HEK293 (cell line): Measurements from ENCODE around the gene BMAL2.

Experiments
- CTCF ChIA-PET: fragments of 350-600 bp; formaldehyde crosslinking; extraction: SDS; loops from one replicate; lab custom pipeline; 2021; ENCODE audit warnings: antibody characterized with exemption; lab: Yijun Ruan, JAX
- POLR2A ChIA-PET: fragments of 300-600 bp; formaldehyde crosslinking; extraction: SDS; loops from one replicate; lab custom pipeline; 2020; ENCODE audit warnings: antibody characterized with exemption, inconsistent platforms; lab: Yijun Ruan, JAX
- H3K27ac ChIP-seq: fragments of 200-500 bp; sonication (Bioruptor generic); 2 replicates; pipeline ENCODE4 v1.5.1; 2014; ENCODE audit warnings: low read depth, low read length, control low read depth, inconsistent platforms; ENCODE audit errors: extremely low read depth
- H3K36me3 ChIP-seq, 2 experiments: fragments of 200-500 bp in 1 of 2; sonication (Bioruptor generic) in 1 of 2; 1 replicate in 1 of 2; 2 replicates in 1 of 2; pipeline ENCODE4 v1.5.1; 2014 to 2017; ENCODE audit warnings: inconsistent platforms in 2 of 2, low read length in 2 of 2; ENCODE audit not compliant: control insufficient read depth in 2 of 2, insufficient read depth in 1 of 2
- H3K4me1 ChIP-seq: fragments of 200-500 bp; sonication (Bioruptor generic); 2 replicates; pipeline ENCODE4 v1.5.1; 2014; ENCODE audit warnings: mild to moderate bottlenecking, low read length, inconsistent platforms; ENCODE audit not compliant: control insufficient read depth, insufficient read depth
- H3K4me3 ChIP-seq: 2 replicates; pipeline ENCODE4 v1.5.1; 2011; ENCODE audit warnings: low read depth, mild to moderate bottlenecking, control low read depth, low read length, moderate library complexity
- H3K9me3 ChIP-seq: fragments of 200-500 bp; sonication (Bioruptor generic); 2 replicates; pipeline ENCODE4 v1.5.1; 2014; ENCODE audit warnings: low read depth, low read length, inconsistent platforms; ENCODE audit not compliant: control insufficient read depth, insufficient read depth
- GLI4 ChIP-seq: fragments of 450-650 bp; formaldehyde crosslinking; IDR thresholded peaks from 2 replicates; pipeline ENCODE4 v1.5.1; 2016; ENCODE audit warnings: missing biosample characterization, missing genetic modification characterization
- GLIS2 ChIP-seq: fragments of 450-650 bp; formaldehyde crosslinking; IDR thresholded peaks from 2 replicates; pipeline ENCODE4 v1.5.1; 2016; ENCODE audit warnings: missing biosample characterization, missing genetic modification characterization
- HOXC10 ChIP-seq: sonication (generic); formaldehyde crosslinking; IDR thresholded peaks from 2 replicates; pipeline ENCODE4 v1.8.1; 2023; ENCODE audit warnings: mild to moderate bottlenecking, missing genetic modification reagents
- MYNN ChIP-seq: fragments of 450-650 bp; formaldehyde crosslinking; IDR thresholded peaks from 2 replicates; pipeline ENCODE4 v1.5.1; 2016; ENCODE audit warnings: missing biosample characterization, missing genetic modification characterization, borderline replicate concordance
- YY1 ChIP-seq: fragments of 450-650 bp; formaldehyde crosslinking; IDR thresholded peaks from 2 replicates; pipeline ENCODE4 v1.5.1; 2018; ENCODE audit warnings: missing biosample characterization, missing genetic modification characterization
- ZBTB21 ChIP-seq: fragments of 450-650 bp; formaldehyde crosslinking; IDR thresholded peaks from 2 replicates; pipeline ENCODE4 v1.5.1; 2017; ENCODE audit warnings: missing biosample characterization, missing genetic modification characterization
- ZNF214 ChIP-seq: fragments of 450-650 bp; formaldehyde crosslinking; IDR thresholded peaks from 2 replicates; pipeline ENCODE4 v1.5.1; 2017; ENCODE audit warnings: missing biosample characterization, mild to moderate bottlenecking, missing genetic modification characterization, borderline replicate concordance
- ZNF292 ChIP-seq: fragments of 450-650 bp; formaldehyde crosslinking; IDR thresholded peaks from 2 replicates; pipeline ENCODE4 v1.5.1; 2016; ENCODE audit warnings: low read depth, missing biosample characterization, missing genetic modification characterization, borderline replicate concordance
- ZNF341 ChIP-seq: fragments of 450-650 bp; formaldehyde crosslinking; IDR thresholded peaks from 2 replicates; pipeline ENCODE4; 2016; ENCODE audit warnings: low read depth, missing biosample characterization, missing genetic modification characterization
- ZNF366 ChIP-seq: fragments of 450-650 bp; formaldehyde crosslinking; conservative IDR thresholded peaks from 2 replicates; pipeline ENCODE4 v1.5.1; 2016; ENCODE audit warnings: missing biosample characterization, missing genetic modification characterization
- ZNF530 ChIP-seq: fragments of 450-650 bp; formaldehyde crosslinking; IDR thresholded peaks from 2 replicates; pipeline ENCODE4 v1.5.1; 2016; ENCODE audit warnings: low read depth, missing biosample characterization, missing genetic modification characterization
- ZNF623 ChIP-seq: fragments of 450-650 bp; formaldehyde crosslinking; IDR thresholded peaks from 2 replicates; pipeline ENCODE4 v1.5.1; 2016; ENCODE audit warnings: missing biosample characterization, missing genetic modification characterization
- ZNF747 ChIP-seq: fragments of 450-650 bp; formaldehyde crosslinking; IDR thresholded peaks from 2 replicates; pipeline ENCODE4 v1.5.1; 2016; ENCODE audit warnings: missing biosample characterization, missing genetic modification characterization
- ZNF830 ChIP-seq: fragments of 450-650 bp; IDR thresholded peaks from 2 replicates; pipeline ENCODE4 v1.5.0; 2018; ENCODE audit warnings: missing biosample characterization, missing genetic modification characterization, low read depth, mild to moderate bottlenecking, moderate library complexity
- ZXDB ChIP-seq: fragments of 450-650 bp; formaldehyde crosslinking; IDR thresholded peaks from 2 replicates; pipeline ENCODE4 v1.5.1; 2016; ENCODE audit warnings: missing biosample characterization, missing genetic modification characterization
- TF ChIP-seq, protein P1 (sequence below): fragments of 450-650 bp; formaldehyde crosslinking; IDR thresholded peaks from 2 replicates; pipeline ENCODE4 v1.5.1; 2016; ENCODE audit warnings: missing biosample characterization, missing genetic modification characterization
- TF ChIP-seq, protein P2 (sequence below): fragments of 450-650 bp; formaldehyde crosslinking; IDR thresholded peaks from 2 replicates; pipeline ENCODE4 v1.5.1; 2016; ENCODE audit warnings: missing biosample characterization, missing genetic modification characterization
- TF ChIP-seq, protein P3 (sequence below): fragments of 450-650 bp; formaldehyde crosslinking; IDR thresholded peaks from 2 replicates; pipeline ENCODE4 v1.5.1; 2016; ENCODE audit warnings: missing biosample characterization, missing genetic modification characterization
- TF ChIP-seq, protein P4 (sequence below): fragments of 450-650 bp; formaldehyde crosslinking; IDR thresholded peaks from 2 replicates; pipeline ENCODE4 v1.5.1; 2017; ENCODE audit warnings: missing biosample characterization, missing genetic modification characterization
- TF ChIP-seq, protein P5 (sequence below): fragments of 450-650 bp; formaldehyde crosslinking; IDR thresholded peaks from 2 replicates; pipeline ENCODE4 v1.5.0; 2017; ENCODE audit warnings: missing biosample characterization, missing genetic modification characterization, borderline replicate concordance

BMAL2 gene

DNA sequence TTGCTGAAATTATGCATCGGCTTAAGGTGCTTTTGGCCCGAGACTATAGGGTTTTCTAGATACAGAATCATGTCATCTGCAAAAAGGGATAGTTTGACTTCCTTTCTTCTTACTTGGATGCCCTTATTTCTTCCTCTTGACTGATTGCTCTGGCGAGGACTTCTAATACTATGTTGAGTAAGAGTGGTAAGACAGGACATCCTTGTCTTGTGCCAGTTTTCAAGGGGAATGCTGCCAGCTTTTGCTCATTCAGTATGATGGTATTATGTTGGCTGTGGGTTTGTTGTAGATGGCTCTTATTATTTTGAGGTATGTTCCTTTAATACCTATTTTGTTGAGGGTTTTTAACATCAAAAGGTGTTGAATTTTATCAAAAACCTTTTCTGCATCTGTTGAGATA lies 8.3 kb downstream of the BMAL2 start:
- CTCF ChIA-PET: no interaction called here

DNA sequence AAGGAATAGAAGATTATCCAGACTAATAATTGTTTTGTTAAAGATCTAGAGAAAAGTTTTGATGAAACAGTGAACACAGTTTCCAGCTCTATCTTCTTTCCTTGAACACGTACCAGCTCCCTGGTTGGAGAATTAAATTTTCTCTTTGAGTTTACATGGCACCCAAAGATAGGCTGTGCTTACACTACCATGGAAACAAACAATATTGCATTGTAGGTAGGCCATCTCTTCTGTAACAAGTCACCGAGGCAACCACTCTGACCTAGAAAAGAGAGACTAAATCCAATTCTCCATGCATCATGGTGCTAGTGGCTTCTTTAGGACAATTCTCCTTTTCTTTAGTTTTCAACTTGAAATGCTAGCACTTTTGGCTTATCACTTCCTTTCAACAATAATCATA lies 9.9 kb downstream of the BMAL2 start:
- Histone ChIP-seq H3K27ac (no peak overlapping the region), H3K4me1 (peaks cover 8% of the 10 kb centered on the region), H3K4me3 (no peak overlapping the region), H3K36me3 (no peaks in the 10 kb centered on the region; a peak in 1 of 3 replicates), H3K9me3 (no peaks in the 10 kb centered on the region)
- ChIA-PET POLR2A (no interaction called here), CTCF (no interaction called here)
- TF ChIP-seq ZNF530 (tag by site-specific recombination) (no peak), ZNF366 (no peak), ZNF292 (no peak), ZNF341 (tag by site-specific recombination) (no peak), MYNN (tag by site-specific recombination) (no peak), HOXC10 (CRISPR knock-in tag) (no peak), YY1 (tag by site-specific recombination) (no peak)
- TF ChIP-seq, protein P1, sequence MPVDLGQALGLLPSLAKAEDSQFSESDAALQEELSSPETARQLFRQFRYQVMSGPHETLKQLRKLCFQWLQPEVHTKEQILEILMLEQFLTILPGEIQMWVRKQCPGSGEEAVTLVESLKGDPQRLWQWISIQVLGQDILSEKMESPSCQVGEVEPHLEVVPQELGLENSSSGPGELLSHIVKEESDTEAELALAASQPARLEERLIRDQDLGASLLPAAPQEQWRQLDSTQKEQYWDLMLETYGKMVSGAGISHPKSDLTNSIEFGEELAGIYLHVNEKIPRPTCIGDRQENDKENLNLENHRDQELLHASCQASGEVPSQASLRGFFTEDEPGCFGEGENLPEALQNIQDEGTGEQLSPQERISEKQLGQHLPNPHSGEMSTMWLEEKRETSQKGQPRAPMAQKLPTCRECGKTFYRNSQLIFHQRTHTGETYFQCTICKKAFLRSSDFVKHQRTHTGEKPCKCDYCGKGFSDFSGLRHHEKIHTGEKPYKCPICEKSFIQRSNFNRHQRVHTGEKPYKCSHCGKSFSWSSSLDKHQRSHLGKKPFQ (tag by site-specific recombination): no peak
- TF ChIP-seq, protein P2, sequence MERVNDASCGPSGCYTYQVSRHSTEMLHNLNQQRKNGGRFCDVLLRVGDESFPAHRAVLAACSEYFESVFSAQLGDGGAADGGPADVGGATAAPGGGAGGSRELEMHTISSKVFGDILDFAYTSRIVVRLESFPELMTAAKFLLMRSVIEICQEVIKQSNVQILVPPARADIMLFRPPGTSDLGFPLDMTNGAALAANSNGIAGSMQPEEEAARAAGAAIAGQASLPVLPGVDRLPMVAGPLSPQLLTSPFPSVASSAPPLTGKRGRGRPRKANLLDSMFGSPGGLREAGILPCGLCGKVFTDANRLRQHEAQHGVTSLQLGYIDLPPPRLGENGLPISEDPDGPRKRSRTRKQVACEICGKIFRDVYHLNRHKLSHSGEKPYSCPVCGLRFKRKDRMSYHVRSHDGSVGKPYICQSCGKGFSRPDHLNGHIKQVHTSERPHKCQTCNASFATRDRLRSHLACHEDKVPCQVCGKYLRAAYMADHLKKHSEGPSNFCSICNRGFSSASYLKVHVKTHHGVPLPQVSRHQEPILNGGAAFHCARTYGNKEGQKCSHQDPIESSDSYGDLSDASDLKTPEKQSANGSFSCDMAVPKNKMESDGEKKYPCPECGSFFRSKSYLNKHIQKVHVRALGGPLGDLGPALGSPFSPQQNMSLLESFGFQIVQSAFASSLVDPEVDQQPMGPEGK: no peak

More for the DNA sequence above, 8.3 kb downstream of the BMAL2 start:
- POLR2A ChIA-PET: no interaction called here
- H3K4me3 ChIP-seq: no peak overlapping the region
- H3K9me3 ChIP-seq: no peaks in the 10 kb centered on the region
- TF ChIP-seq ZBTB21 (no peak), ZNF830 (no peak), ZXDB (tag by site-specific recombination) (no peak), ZNF623 (tag by site-specific recombination) (no peak), GLI4 (tag by site-specific recombination) (no peak), ZNF214 (tag by site-specific recombination) (no peak), GLIS2 (tag by site-specific recombination) (no peak), ZNF747 (tag by site-specific recombination) (no peak)
- TF ChIP-seq, protein P3, sequence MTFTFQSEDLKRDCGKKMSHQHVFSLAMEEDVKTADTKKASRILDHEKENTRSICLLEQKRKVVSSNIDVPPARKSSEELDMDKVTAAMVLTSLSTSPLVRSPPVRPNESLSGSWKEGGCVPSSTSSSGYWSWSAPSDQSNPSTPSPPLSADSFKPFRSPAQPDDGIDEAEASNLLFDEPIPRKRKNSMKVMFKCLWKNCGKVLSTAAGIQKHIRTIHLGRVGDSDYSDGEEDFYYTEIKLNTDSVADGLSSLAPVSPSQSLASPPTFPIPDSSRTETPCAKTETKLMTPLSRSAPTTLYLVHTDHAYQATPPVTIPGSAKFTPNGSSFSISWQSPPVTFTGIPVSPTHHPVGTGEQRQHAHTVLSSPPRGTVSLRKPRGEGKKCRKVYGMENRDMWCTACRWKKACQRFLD (tag by site-specific recombination): no peak
- TF ChIP-seq, protein P4, sequence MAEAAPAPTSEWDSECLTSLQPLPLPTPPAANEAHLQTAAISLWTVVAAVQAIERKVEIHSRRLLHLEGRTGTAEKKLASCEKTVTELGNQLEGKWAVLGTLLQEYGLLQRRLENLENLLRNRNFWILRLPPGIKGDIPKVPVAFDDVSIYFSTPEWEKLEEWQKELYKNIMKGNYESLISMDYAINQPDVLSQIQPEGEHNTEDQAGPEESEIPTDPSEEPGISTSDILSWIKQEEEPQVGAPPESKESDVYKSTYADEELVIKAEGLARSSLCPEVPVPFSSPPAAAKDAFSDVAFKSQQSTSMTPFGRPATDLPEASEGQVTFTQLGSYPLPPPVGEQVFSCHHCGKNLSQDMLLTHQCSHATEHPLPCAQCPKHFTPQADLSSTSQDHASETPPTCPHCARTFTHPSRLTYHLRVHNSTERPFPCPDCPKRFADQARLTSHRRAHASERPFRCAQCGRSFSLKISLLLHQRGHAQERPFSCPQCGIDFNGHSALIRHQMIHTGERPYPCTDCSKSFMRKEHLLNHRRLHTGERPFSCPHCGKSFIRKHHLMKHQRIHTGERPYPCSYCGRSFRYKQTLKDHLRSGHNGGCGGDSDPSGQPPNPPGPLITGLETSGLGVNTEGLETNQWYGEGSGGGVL (tag by site-specific recombination): no peak
- TF ChIP-seq, protein P5, sequence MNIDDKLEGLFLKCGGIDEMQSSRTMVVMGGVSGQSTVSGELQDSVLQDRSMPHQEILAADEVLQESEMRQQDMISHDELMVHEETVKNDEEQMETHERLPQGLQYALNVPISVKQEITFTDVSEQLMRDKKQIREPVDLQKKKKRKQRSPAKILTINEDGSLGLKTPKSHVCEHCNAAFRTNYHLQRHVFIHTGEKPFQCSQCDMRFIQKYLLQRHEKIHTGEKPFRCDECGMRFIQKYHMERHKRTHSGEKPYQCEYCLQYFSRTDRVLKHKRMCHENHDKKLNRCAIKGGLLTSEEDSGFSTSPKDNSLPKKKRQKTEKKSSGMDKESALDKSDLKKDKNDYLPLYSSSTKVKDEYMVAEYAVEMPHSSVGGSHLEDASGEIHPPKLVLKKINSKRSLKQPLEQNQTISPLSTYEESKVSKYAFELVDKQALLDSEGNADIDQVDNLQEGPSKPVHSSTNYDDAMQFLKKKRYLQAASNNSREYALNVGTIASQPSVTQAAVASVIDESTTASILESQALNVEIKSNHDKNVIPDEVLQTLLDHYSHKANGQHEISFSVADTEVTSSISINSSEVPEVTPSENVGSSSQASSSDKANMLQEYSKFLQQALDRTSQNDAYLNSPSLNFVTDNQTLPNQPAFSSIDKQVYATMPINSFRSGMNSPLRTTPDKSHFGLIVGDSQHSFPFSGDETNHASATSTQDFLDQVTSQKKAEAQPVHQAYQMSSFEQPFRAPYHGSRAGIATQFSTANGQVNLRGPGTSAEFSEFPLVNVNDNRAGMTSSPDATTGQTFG (tag by site-specific recombination): no peak
- no peaks in the 10 kb centered on the region; a peak in 1 of 3 replicates for H3K36me3 ChIP-seq
- no peak overlapping the region for H3K27ac ChIP-seq
- H3K4me1 ChIP-seq: peaks cover 8% of the 10 kb centered on the region; the same call in 1 of the 2 replicates
